ENCODE data around the gene ZNF586.
"Not testable (repeated sequence)": the region's sequence is repeated elsewhere in the genome, so short reads cannot be mapped to it uniquely, and the experiment has no call there.

Gene ZNF586

GRCh38 chr19:57769345-57770131 lies at the start of gene ZNF586:
Gene ZNF586, plus strand, starts transcription at chr19:57769676. Its CDS starts 167 bp downstream, at chr19:57769843.
- peak; percentile 82 for DNase-seq

- DNase-seq, result no peak
Measured at GRCh38 chr19:57719901-57720519, 49.5 kb upstream of the ZNF586 start.

- DNase-seq, result no peak
Measured at GRCh38 chr19:57720878-57721277, 48.6 kb upstream of the ZNF586 start.

GRCh38 chr19:57738320-57738719 lies 31.2 kb upstream of the ZNF586 start:
- DNase-seq, result not testable (repeated sequence)

- not testable (repeated sequence) for DNase-seq
Measured at GRCh38 chr19:57738770-57739169, 30.7 kb upstream of the ZNF586 start.

GRCh38 chr19:57746580-57747471 lies 22.6 kb upstream of the ZNF586 start, which contains the start of gene ZNF776:
Gene ZNF776, plus strand, starts transcription at chr19:57746815. Its CDS starts 244 bp downstream, at chr19:57747059.
- DNase-seq, result peak; percentile 92

GRCh38 chr19:57747472-57747807 lies 22.0 kb upstream of the ZNF586 start:
- DNase-seq, result no peak

GRCh38 chr19:57748029-57748428 lies 21.4 kb upstream of the ZNF586 start:
- DNase-seq, result no peak

GRCh38 chr19:57754091-57754673 lies 15.3 kb upstream of the ZNF586 start:
- DNase-seq, result no peak

- DNase-seq, result no peak
Measured at GRCh38 chr19:57755031-57755430, 14.4 kb upstream of the ZNF586 start.

GRCh38 chr19:57757941-57758340 lies 11.5 kb upstream of the ZNF586 start:
- DNase-seq, result no peak

- no peak for DNase-seq
Measured at GRCh38 chr19:57759096-57759495, 10.4 kb upstream of the ZNF586 start.

GRCh38 chr19:57771417-57771816 lies 1.9 kb downstream of the ZNF586 start:
- no peak for DNase-seq

GRCh38 chr19:57773488-57773887 lies 4.0 kb downstream of the ZNF586 start:
- no peak for DNase-seq

GRCh38 chr19:57776764-57777296 lies 7.4 kb downstream of the ZNF586 start:
- DNase-seq, result no peak

GRCh38 chr19:57778336-57778735 lies 8.9 kb downstream of the ZNF586 start:
- DNase-seq, result no peak

GRCh38 chr19:57779220-57779845 lies 9.9 kb downstream of the ZNF586 start:
- no peak for DNase-seq

- DNase-seq, result no peak
Measured at GRCh38 chr19:57786286-57786685, 16.8 kb downstream of the ZNF586 start.

GRCh38 chr19:57786906-57787305 lies 17.4 kb downstream of the ZNF586 start:
- no peak for DNase-seq

GRCh38 chr19:57788114-57788692 lies 18.7 kb downstream of the ZNF586 start:
- no peak for DNase-seq

GRCh38 chr19:57789288-57789687 lies 19.8 kb downstream of the ZNF586 start:
- DNase-seq, result no peak

- DNase-seq, result not testable (repeated sequence)
Measured at GRCh38 chr19:57796580-57796979, 27.1 kb downstream of the ZNF586 start.

Measured in NCI-H146 (cell line).